ENCODE results near the gene SLC27A5.
"Not testable (repeated sequence)": the region's sequence is repeated elsewhere in the genome, so short reads cannot be mapped to it uniquely, and the experiment has no call there.

- not testable (repeated sequence) for TF ChIP-seq YY1 (IDR thresholded peaks at IDR 0.05; ENCODE audit: insufficient read depth, insufficient read length); ZNF274 (IDR thresholded peaks at IDR 0.05; ENCODE audit: low read depth, low read length)
Observed at GRCh38 chr19:58449980-58450379, 61.8 kb downstream of the SLC27A5 start.

Measured in NT2/D1 (cell line).